ENCODE data around the gene NUP210L.

- TF ChIP-seq ZNF274 (IDR thresholded peaks at IDR 0.05; ENCODE audit: low read depth, low read length) (no peak), YY1 (IDR thresholded peaks at IDR 0.05; ENCODE audit: insufficient read depth, insufficient read length) (no peak), SUZ12 (IDR thresholded peaks at IDR 0.05; ENCODE audit: extremely low read depth, insufficient read depth, insufficient read length) (no peak)
Observed at GRCh38 chr1:154159554-154159953, 4.7 kb upstream of the NUP210L start.

All from NT2/D1 (cell line).